Measurements from ENCODE around the gene LPCAT3.
A peak's percentile ranks its signal among the peaks of the same experiment; 100 is the strongest.

LPCAT3 gene

DNA sequence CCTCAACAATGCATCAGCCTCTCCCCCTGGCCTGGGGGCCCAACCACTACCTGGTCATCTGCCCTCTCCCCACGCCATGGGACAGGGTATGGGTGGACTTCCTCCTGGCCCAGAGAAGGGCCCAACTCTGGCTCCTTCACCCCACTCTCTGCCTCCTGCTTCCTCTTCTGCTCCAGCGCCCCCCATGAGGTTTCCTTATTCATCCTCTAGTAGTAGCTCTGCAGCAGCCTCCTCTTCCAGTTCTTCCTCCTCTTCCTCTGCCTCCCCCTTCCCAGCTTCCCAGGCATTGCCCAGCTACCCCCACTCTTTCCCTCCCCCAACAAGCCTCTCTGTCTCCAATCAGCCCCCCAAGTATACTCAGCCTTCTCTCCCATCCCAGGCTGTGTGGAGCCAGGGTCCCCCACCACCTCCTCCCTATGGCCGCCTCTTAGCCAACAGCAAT, 82.1 kb downstream of the LPCAT3 start:
- TF ChIP-seq, protein P1, sequence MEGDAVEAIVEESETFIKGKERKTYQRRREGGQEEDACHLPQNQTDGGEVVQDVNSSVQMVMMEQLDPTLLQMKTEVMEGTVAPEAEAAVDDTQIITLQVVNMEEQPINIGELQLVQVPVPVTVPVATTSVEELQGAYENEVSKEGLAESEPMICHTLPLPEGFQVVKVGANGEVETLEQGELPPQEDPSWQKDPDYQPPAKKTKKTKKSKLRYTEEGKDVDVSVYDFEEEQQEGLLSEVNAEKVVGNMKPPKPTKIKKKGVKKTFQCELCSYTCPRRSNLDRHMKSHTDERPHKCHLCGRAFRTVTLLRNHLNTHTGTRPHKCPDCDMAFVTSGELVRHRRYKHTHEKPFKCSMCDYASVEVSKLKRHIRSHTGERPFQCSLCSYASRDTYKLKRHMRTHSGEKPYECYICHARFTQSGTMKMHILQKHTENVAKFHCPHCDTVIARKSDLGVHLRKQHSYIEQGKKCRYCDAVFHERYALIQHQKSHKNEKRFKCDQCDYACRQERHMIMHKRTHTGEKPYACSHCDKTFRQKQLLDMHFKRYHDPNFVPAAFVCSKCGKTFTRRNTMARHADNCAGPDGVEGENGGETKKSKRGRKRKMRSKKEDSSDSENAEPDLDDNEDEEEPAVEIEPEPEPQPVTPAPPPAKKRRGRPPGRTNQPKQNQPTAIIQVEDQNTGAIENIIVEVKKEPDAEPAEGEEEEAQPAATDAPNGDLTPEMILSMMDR (conservative IDR thresholded peaks at IDR 0.05; ENCODE audit: low read length) = no peak
- no peak for TF ChIP-seq EZH2phosphoT487 (IDR thresholded peaks at IDR 0.05; ENCODE audit: borderline replicate concordance)
- Histone ChIP-seq H2AFZ (ENCODE audit: low read length) (no peak overlapping the region), H3K4me3 (ENCODE audit: low read length, poor library complexity, severe bottlenecking) (peak overlapping the region; percentile 94), H3K4me2 (ENCODE audit: low read depth, low read length, poor library complexity, severe bottlenecking) (peak overlapping the region; percentile 84), H4K20me1 (ENCODE audit: insufficient read depth, low read length, poor library complexity, severe bottlenecking) (peaks cover 4% of the 10 kb centered on the region), H3K79me2 (ENCODE audit: insufficient read depth, low read length) (peaks cover 46% of the 10 kb centered on the region), H3K27me3 (ENCODE audit: insufficient read depth, low read length, poor library complexity, severe bottlenecking) (no peaks in the 10 kb centered on the region), H3K36me3 (ENCODE audit: insufficient read depth, low read length) (peaks cover 23% of the 10 kb centered on the region; the same call in 1 of the 2 replicates), H3K4me1 (ENCODE audit: insufficient read depth, low read length, poor library complexity, severe bottlenecking) (peaks cover 15% of the 10 kb centered on the region), H3K9ac (ENCODE audit: low read depth, low read length, poor library complexity, severe bottlenecking) (peak overlapping the region; percentile 96), H3F3A (ENCODE audit: low read depth) (peaks cover 11% of the 10 kb centered on the region; the same call in 1 of the 2 replicates), H3K9me2 (replicated peaks; ENCODE audit: low read depth, low read length) (no peaks in the 10 kb centered on the region), H3K9me3 (ENCODE audit: insufficient read depth, low read depth, low read length) (no peaks in the 10 kb centered on the region)

DNA sequence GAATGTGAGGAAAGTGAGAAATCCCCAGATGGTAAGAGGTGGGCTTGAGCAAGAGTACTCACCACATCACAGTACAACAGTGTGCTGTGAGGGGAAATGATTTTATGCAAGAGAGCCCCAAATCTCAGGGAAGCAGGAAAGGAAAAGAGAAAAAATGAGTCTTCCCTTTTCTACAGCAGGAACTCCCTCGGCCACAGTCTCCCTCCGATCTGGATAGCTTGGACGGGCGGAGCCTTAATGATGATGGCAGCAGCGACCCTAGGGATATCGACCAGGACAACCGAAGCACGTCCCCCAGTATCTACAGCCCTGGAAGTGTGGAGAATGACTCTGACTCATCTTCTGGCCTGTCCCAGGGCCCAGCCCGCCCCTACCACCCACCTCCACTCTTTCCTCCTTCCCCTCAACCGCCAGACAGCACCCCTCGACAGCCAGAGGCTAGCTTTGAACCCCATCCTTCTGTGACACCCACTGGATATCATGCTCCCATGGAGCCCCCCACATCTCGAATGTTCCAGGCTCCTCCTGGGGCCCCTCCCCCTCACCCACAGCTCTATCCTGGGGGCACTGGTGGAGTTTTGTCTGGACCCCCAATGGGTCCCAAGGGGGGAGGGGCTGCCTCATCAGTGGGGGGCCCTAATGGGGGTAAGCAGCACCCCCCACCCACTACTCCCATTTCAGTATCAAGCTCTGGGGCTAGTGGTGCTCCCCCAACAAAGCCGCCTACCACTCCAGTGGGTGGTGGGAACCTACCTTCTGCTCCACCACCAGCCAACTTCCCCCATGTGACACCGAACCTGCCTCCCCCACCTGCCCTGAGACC, 82.7 kb downstream of the LPCAT3 start:
- Histone ChIP-seq H3K4me3 (ENCODE audit: low read length, poor library complexity, severe bottlenecking) (no peak overlapping the region), H3K4me1 (ENCODE audit: insufficient read depth, low read length, poor library complexity, severe bottlenecking) (peaks cover 19% of the 10 kb centered on the region), H2AFZ (ENCODE audit: low read length) (no peak overlapping the region), H3K27me3 (ENCODE audit: insufficient read depth, low read length, poor library complexity, severe bottlenecking) (no peaks in the 10 kb centered on the region), H3K9me3 (ENCODE audit: insufficient read depth, low read depth, low read length) (no peaks in the 10 kb centered on the region), H3F3A (ENCODE audit: low read depth) (peaks cover 11% of the 10 kb centered on the region; the same call in 1 of the 2 replicates), H3K4me2 (ENCODE audit: low read depth, low read length, poor library complexity, severe bottlenecking) (peak overlapping the region; percentile 3), H3K79me2 (ENCODE audit: insufficient read depth, low read length) (peaks cover 51% of the 10 kb centered on the region), H3K9me2 (replicated peaks; ENCODE audit: low read depth, low read length) (no peaks in the 10 kb centered on the region), H3K9ac (ENCODE audit: low read depth, low read length, poor library complexity, severe bottlenecking) (peak overlapping the region; percentile 96), H4K20me1 (ENCODE audit: insufficient read depth, low read length, poor library complexity, severe bottlenecking) (peaks cover 4% of the 10 kb centered on the region), H3K36me3 (ENCODE audit: insufficient read depth, low read length) (peaks cover 23% of the 10 kb centered on the region; the same call in 1 of the 2 replicates)
- TF ChIP-seq, protein P1 (conservative IDR thresholded peaks at IDR 0.05; ENCODE audit: low read length) = no peak

DNA sequence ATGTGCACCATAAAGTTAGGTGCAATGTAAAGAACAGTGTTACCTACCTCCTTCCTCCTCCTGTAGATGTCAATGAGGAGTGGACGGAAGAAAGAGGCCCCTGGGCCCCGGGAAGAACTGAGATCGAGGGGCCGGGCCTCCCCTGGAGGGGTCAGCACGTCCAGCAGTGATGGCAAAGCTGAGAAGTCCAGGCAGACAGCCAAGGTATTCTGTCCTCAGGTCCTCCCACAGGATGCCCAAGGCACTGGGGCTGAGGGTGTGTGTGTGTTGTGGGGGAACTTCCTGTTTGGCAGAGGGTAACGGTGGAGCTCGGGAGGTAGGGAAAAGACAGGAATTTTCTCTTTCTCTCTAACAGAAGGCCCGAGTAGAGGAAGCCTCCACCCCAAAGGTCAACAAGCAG, 84.2 kb downstream of the LPCAT3 start:
- no peaks in the 10 kb centered on the region for H3K9me2 ChIP-seq (replicated peaks; ENCODE audit: low read depth, low read length)
- H3K9ac ChIP-seq (ENCODE audit: low read depth, low read length, poor library complexity, severe bottlenecking) = no peak overlapping the region
- H3K9me3 ChIP-seq (ENCODE audit: insufficient read depth, low read depth, low read length) = no peaks in the 10 kb centered on the region
- no peak overlapping the region for H2AFZ ChIP-seq (ENCODE audit: low read length)
- TF ChIP-seq, protein P1 (conservative IDR thresholded peaks at IDR 0.05; ENCODE audit: low read length) = no peak
- TF ChIP-seq EZH2phosphoT487 (IDR thresholded peaks at IDR 0.05; ENCODE audit: borderline replicate concordance) = no peak
- H4K20me1 ChIP-seq (ENCODE audit: insufficient read depth, low read length, poor library complexity, severe bottlenecking) = peaks cover 13% of the 10 kb centered on the region
- H3K4me1 ChIP-seq (ENCODE audit: insufficient read depth, low read length, poor library complexity, severe bottlenecking) = peaks cover 32% of the 10 kb centered on the region
- H3K79me2 ChIP-seq (ENCODE audit: insufficient read depth, low read length) = peaks cover 64% of the 10 kb centered on the region
- H3K27me3 ChIP-seq (ENCODE audit: insufficient read depth, low read length, poor library complexity, severe bottlenecking) = no peaks in the 10 kb centered on the region
- peaks cover 23% of the 10 kb centered on the region; the same call in 1 of the 2 replicates for H3K36me3 ChIP-seq (ENCODE audit: insufficient read depth, low read length)
- no peak overlapping the region for H3K4me3 ChIP-seq (ENCODE audit: low read length, poor library complexity, severe bottlenecking)
- peaks cover 10% of the 10 kb centered on the region; the same call in 1 of the 2 replicates for H3F3A ChIP-seq (ENCODE audit: low read depth)
- no peak overlapping the region for H3K4me2 ChIP-seq (ENCODE audit: low read depth, low read length, poor library complexity, severe bottlenecking)
